HFFc6 (cell line): ENCODE measurements around the gene ERN1. TPM values are rescaled to one million over a fixed set of nuclear protein-coding genes. Genes with fewer than 3 reads are reported as not detected.

ENCODE experiments used
- DNase-seq: peaks from one replicate; pipeline ENCODE4 v3.0.0-alpha.2; 2018
- H3K27ac Mint-ChIP-seq: 2 replicates; pipeline ENCODE4 v1.8.0; 2020; ENCODE audit warnings: mild to moderate bottlenecking, mixed read lengths
- H3K27me3 Mint-ChIP-seq: 2 replicates; pipeline ENCODE4 v1.8.0; 2021; ENCODE audit warnings: mild to moderate bottlenecking, moderate library complexity, mixed read lengths; ENCODE audit not compliant: insufficient read depth
- H3K36me3 Mint-ChIP-seq: 2 replicates; pipeline ENCODE4 v1.8.0; 2021; ENCODE audit warnings: low read depth, mixed read lengths
- H3K4me1 Mint-ChIP-seq: 2 replicates; pipeline ENCODE4 v1.8.0; 2020; ENCODE audit warnings: low read depth, mixed read lengths
- H3K4me3 Mint-ChIP-seq: 2 replicates; pipeline ENCODE4 v1.8.0; 2020; ENCODE audit warnings: mild to moderate bottlenecking, moderate library complexity, mixed read lengths
- H3K9me3 Mint-ChIP-seq: 2 replicates; pipeline ENCODE4 v1.8.0; 2020; ENCODE audit warnings: mild to moderate bottlenecking, mixed read lengths
- total RNA-seq, 6 experiments: library from RNA; stranded (reverse); fragmentation: NEBNext Ultra II Directional; extraction: Animal tissue kit (Norgen Biotek cat#: 25700); gene quantifications; 2 replicates in 1 of 6; 3 replicates in 5 of 6; pipeline ENCODE4 v1.2.3, GENCODE V29; 2021
- TF ChIP-seq, protein P1 (sequence below): fragments of 200-600 bp; sonication (generic); IDR thresholded peaks from 2 replicates; pipeline ENCODE4 v1.5.0; 2021; ENCODE audit warnings: antibody characterized with exemption, mild to moderate bottlenecking

ERN1 gene
- total RNA-seq, 6 experiments from 2014 or later, result 6.8 to 12.8 (median 7.9) TPM

DNA sequence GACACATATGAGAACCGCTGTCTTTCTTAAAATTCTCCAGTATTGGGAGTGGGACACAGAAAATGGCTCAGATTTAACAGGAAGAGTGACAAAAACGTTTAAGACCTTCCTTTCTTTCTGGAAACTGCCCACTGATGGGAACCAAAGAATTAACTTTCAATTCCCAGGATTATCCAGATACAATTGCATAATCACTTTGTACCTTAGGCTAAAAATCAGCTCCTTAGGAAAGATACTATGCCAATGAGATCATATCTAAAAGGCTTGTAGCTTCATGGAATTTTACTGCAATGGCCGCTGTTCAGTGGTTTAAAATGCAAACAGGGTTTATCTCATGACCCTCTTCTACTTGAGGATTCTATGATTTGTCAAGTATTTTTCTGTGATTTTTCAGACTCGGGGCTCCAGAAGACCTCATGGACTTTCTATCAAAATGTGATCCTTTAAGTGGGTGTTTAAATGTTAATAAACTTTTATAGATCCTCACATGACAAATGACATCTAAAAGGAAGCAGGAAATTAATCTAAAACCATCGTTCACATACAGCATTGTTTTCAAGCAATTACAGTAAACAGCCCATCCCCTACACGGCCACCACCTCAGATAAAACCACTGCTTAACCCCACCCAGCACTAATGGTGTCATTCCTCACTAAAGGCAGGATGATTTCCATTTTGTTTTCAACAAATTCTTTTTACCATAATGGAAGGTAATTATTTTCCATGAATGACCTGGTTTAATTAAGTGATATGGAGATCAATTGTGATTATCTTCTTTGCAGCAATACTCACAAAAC is 31.6 kb upstream of the ERN1 start:
- peak; percentile 20 for DNase-seq
- TF ChIP-seq, protein P1, sequence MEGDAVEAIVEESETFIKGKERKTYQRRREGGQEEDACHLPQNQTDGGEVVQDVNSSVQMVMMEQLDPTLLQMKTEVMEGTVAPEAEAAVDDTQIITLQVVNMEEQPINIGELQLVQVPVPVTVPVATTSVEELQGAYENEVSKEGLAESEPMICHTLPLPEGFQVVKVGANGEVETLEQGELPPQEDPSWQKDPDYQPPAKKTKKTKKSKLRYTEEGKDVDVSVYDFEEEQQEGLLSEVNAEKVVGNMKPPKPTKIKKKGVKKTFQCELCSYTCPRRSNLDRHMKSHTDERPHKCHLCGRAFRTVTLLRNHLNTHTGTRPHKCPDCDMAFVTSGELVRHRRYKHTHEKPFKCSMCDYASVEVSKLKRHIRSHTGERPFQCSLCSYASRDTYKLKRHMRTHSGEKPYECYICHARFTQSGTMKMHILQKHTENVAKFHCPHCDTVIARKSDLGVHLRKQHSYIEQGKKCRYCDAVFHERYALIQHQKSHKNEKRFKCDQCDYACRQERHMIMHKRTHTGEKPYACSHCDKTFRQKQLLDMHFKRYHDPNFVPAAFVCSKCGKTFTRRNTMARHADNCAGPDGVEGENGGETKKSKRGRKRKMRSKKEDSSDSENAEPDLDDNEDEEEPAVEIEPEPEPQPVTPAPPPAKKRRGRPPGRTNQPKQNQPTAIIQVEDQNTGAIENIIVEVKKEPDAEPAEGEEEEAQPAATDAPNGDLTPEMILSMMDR, result no peak
- Mint-ChIP-seq H3K36me3 (peaks cover 6% of the 10 kb centered on the region; the same call in 1 of the 2 replicates), H3K27ac (peak overlapping the region; percentile 69; the same call in 1 of the 2 replicates), H3K9me3 (no peaks in the 10 kb centered on the region), H3K4me3 (no peak overlapping the region), H3K4me1 (peaks cover 31% of the 10 kb centered on the region), H3K27me3 (no peaks in the 10 kb centered on the region)

DNA sequence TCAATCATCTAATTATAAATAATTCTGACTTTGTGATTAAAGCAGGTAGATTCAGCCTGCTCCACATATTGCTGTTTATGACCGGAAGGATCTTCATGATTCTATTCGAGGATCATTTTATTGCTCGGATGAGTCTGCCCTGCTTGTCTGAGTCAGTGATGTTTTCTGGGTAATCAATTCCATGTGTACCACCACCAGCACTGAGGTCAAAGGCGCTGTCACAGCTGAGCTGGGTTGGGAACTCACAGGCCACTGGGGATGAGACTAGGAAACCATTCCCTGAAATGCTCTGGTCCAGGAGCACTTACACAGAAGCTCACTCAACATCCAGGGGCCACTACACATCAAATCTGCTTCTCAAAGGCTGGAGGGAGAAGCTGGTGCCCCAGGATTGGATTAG is 30.4 kb upstream of the ERN1 start:
- peaks cover 4% of the 10 kb centered on the region; the same call in 1 of the 2 replicates for H3K36me3 Mint-ChIP-seq
- peaks cover 43% of the 10 kb centered on the region for H3K4me1 Mint-ChIP-seq
- H3K9me3 Mint-ChIP-seq, result no peaks in the 10 kb centered on the region
- peak overlapping the region; percentile 69 for H3K27ac Mint-ChIP-seq
- peak; percentile 72 for DNase-seq
- no peaks in the 10 kb centered on the region for H3K27me3 Mint-ChIP-seq
- TF ChIP-seq, protein P1, result no peak
- H3K4me3 Mint-ChIP-seq, result no peak overlapping the region

DNA sequence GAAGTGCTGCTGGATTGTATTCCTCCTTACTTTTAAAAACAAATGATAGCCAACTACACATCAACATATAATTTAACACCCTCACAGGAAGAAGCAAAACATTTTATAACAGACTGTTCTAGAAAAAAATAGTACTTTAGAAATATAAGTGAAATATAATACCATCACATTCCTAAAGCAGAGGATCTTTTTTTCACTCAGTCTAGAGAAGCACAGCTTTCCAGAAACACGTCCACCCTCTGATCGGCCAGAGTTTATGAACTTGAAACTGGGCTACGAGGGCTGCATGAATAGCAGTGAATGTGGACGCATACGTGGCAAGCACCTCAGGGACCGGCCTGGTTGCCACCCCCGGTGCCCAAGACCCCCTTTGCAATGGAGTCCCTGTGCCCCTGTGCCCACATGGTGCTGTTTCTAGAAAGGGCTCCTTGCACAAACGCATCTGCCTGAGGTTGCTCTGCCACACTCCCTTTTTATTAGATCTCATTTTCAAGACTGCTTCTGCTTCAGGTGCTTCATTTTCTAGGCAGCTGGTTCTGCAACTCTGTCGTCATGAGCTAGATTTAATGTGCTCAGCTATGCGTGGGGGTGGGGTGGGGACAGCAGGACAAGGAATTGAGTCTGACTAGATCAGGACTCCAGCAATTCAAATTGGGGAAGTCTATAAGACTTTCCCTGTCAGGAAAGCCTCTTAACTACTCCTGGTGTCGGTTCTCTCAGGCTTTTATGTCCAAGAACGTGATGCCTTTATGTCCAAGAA is 29.1 kb upstream of the ERN1 start:
- TF ChIP-seq, protein P1, result no peak
- H3K4me3 Mint-ChIP-seq, result no peak overlapping the region
- H3K4me1 Mint-ChIP-seq, result peaks cover 54% of the 10 kb centered on the region
- H3K27ac Mint-ChIP-seq, result no peak overlapping the region
- no peak for DNase-seq
- no peaks in the 10 kb centered on the region for H3K36me3 Mint-ChIP-seq
- H3K9me3 Mint-ChIP-seq, result no peaks in the 10 kb centered on the region
- H3K27me3 Mint-ChIP-seq, result no peaks in the 10 kb centered on the region

DNA sequence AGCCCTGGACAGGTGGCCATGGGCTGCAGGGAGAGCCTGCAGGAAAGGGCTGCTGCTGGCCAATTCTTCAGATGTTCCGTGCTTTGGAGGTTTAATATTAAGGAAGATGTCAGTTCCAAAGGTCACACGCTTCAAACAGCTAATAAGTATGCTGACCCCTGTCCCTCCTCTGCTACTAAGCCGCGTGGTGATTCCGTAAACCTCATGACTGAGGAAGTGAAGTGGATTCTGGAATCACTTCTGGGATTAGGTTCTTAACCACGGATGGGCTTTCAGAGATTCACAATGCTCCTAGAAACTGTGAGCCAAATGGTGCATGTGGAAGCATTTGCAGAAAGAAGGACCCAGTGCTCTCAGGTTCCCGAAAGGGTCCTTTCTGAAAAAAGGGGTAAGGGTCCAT is 28.5 kb upstream of the ERN1 start:
- DNase-seq, result no peak
- no peaks in the 10 kb centered on the region for H3K36me3 Mint-ChIP-seq
- H3K9me3 Mint-ChIP-seq, result no peaks in the 10 kb centered on the region
- no peaks in the 10 kb centered on the region for H3K27me3 Mint-ChIP-seq
- H3K4me1 Mint-ChIP-seq, result peaks cover 54% of the 10 kb centered on the region
- H3K27ac Mint-ChIP-seq, result no peak overlapping the region
- TF ChIP-seq, protein P1, result no peak
- H3K4me3 Mint-ChIP-seq, result no peak overlapping the region

DNA sequence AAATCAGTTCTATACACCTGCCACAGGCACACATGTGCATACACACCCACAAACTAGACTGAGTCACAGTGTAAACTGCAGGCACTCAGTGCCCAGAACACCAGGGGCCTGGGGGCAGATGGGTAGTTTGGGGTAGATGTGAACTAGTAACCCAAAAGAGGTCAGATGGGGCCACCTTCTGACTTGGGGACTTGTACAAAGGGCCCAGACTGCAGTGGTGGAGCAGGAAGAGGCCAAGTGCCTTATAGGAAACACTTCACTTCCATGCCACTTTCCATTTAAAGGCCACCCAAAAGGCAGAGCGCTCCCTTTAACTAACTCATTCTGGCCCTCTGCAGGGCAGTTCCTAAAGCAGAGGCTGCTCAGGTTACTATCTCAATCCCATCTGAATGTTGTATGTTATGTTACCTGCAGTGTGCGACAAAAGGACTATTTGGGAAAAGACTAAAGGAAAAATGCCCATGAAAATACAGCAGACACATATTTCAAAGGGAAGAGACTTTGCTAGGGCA is 27.8 kb upstream of the ERN1 start:
- Mint-ChIP-seq H3K36me3 (no peaks in the 10 kb centered on the region), H3K9me3 (no peaks in the 10 kb centered on the region), H3K27me3 (no peaks in the 10 kb centered on the region), H3K4me1 (peaks cover 54% of the 10 kb centered on the region), H3K4me3 (no peak overlapping the region), H3K27ac (no peak overlapping the region)
- TF ChIP-seq, protein P1, result no peak
- DNase-seq, result no peak
